BJ (cell line): ENCODE results near the gene YWHAH. TPM values are rescaled to one million over a fixed set of nuclear protein-coding genes. Genes with fewer than 3 reads are reported as not detected.

ENCODE experiments used
- CTCF ChIA-PET: fragments of 350-600 bp; formaldehyde crosslinking; extraction: SDS; loops from one replicate; lab custom pipeline; 2021; ENCODE audit warnings: antibody characterized with exemption, inconsistent platforms; lab: Yijun Ruan, JAX
- POLR2A ChIA-PET: fragments of 300-600 bp; sonication (Branson Sonifier 250); formaldehyde crosslinking; extraction: SDS; loops from one replicate; lab custom pipeline; 2021; ENCODE audit warnings: antibody characterized with exemption; lab: Charles Lee
- DNase-seq: peaks from one replicate; pipeline ENCODE4 v3.0.0-alpha.2; 2011; ENCODE audit warnings: low read depth
- H3K27me3 ChIP-seq: 2 replicates; pipeline ENCODE4 v1.6.0; 2011; ENCODE audit warnings: low read length; ENCODE audit not compliant: control insufficient read depth, insufficient read depth
- H3K36me3 ChIP-seq: 2 replicates; pipeline ENCODE4 v1.5.1; 2011; ENCODE audit warnings: low read length; ENCODE audit not compliant: control insufficient read depth, insufficient read depth
- H3K4me3 ChIP-seq: 2 replicates; pipeline ENCODE4 v1.5.1; 2011; ENCODE audit warnings: low read depth, mild to moderate bottlenecking, control low read depth, low read length
- CTCF ChIP-seq: IDR thresholded peaks from 2 replicates; pipeline ENCODE4 v1.5.1; 2011; ENCODE audit warnings: low read depth, mild to moderate bottlenecking, control low read depth, inconsistent platforms, low read length, moderate library complexity; ENCODE audit not compliant: insufficient read depth
- polyA plus RNA-seq: library from polyadenylated mRNA; depleted of rRNA; stranded (reverse); fragments of >200 nt; gene quantifications from 2 replicates; pipeline ENCODE4 v1.2.3, GENCODE V29; 2011

Gene YWHAH
- polyA plus RNA-seq, 1 experiment, result 146 TPM

- no peaks in the 10 kb centered on the region for H3K36me3 ChIP-seq
- H3K4me3 ChIP-seq, result no peak overlapping the region
- no peak for DNase-seq
- CTCF ChIA-PET, result interaction anchor here (0.6 kb wide), 2 partner anchors 9 to 250 kb away, joined by 3 to 5 read pairs; no protein-coding TSS in a partner anchor
- POLR2A ChIA-PET, result no interaction called here
- H3K27me3 ChIP-seq, result no peaks in the 10 kb centered on the region
- no peak for TF ChIP-seq CTCF
These were observed 28.7 kb upstream of the YWHAH start for GRCh38 chr22:31915586-31915985.

GRCh38 chr22:31917227-31917921, 27.0 kb upstream of the YWHAH start:
- H3K4me3 ChIP-seq, result no peak overlapping the region
- no peaks in the 10 kb centered on the region for H3K27me3 ChIP-seq
- TF ChIP-seq CTCF, result no peak
- CTCF ChIA-PET, result no interaction called here
- POLR2A ChIA-PET, result no interaction called here
- DNase-seq, result no peak
- no peaks in the 10 kb centered on the region for H3K36me3 ChIP-seq

DNA sequence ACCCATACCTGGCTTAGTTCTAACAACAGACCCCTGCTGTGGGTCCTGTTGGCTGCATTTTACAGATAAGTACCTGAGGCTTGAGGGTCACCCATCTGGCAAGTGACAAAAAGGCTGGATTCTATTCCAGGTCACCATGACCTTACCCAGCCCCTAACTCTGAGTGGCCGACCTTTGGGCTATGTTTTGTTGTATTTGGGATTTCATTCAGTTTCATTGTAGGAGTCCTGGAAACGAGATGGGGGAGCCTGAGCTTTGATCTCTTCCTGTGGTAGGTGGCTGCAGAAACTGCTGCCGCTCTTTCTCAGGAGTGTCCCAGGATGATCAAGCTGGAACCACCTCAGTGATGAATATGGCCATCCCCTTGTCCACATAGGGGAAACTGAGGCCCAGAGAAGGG, 24.6 kb upstream of the YWHAH start:
- no peaks in the 10 kb centered on the region for H3K36me3 ChIP-seq
- POLR2A ChIA-PET, result no interaction called here
- DNase-seq, result no peak
- CTCF ChIA-PET, result no interaction called here
- no peak for TF ChIP-seq CTCF
- H3K27me3 ChIP-seq, result no peaks in the 10 kb centered on the region
- no peak overlapping the region for H3K4me3 ChIP-seq

- Histone ChIP-seq H3K4me3 (no peak overlapping the region), H3K36me3 (no peaks in the 10 kb centered on the region), H3K27me3 (no peaks in the 10 kb centered on the region)
- CTCF ChIA-PET, result no interaction called here
- DNase-seq, result no peak
- POLR2A ChIA-PET, result no interaction called here
- TF ChIP-seq CTCF, result no peak
These were observed 24.0 kb upstream of the YWHAH start for GRCh38 chr22:31920306-31920705.

DNA sequence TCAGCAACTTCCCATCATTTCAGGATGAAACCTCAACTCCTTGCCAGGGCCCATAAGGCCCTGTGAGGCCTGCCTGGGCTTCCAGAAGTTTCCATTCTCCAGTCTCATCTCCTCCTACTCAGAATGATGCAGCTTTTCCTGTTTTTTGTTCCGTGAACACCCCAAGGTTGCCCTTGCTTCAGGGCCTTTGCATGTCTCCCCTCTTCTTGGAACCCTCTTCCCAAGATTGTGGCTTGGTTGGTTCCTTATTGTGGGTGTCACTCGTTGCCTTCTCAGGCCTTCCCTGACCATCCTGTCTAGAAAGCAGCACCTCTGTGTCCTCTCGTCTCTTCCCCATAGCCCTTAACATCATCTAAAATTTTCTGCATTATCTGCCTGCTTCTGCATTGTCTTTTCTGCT, 23.2 kb upstream of the YWHAH start:
- POLR2A ChIA-PET, result no interaction called here
- no peak for TF ChIP-seq CTCF
- CTCF ChIA-PET, result no interaction called here

More for the DNA sequence above, 23.2 kb upstream of the YWHAH start:
- no peaks in the 10 kb centered on the region for H3K27me3 ChIP-seq
- no peak for DNase-seq
- no peaks in the 10 kb centered on the region for H3K36me3 ChIP-seq
- H3K4me3 ChIP-seq, result no peak overlapping the region
